ENCODE results near the gene CTXND1.
A peak's percentile ranks its signal among the peaks of the same experiment; 100 is the strongest.
"Not testable (repeated sequence)": the region's sequence is repeated elsewhere in the genome, so short reads cannot be mapped to it uniquely, and the experiment has no call there.

The CTXND1 gene

GRCh38 chr15:80155378-80156175 is 96.4 kb downstream of the CTXND1 start:
- not testable (repeated sequence) for DNase-seq

- no peak for DNase-seq
Observed at GRCh38 chr15:80155001-80155377, 97.0 kb downstream of the CTXND1 start.

- no peak for DNase-seq
Observed at GRCh38 chr15:80154336-80154735, 97.7 kb downstream of the CTXND1 start.

GRCh38 chr15:80153900-80154299 is 98.1 kb downstream of the CTXND1 start:
- no peak for DNase-seq

DNA sequence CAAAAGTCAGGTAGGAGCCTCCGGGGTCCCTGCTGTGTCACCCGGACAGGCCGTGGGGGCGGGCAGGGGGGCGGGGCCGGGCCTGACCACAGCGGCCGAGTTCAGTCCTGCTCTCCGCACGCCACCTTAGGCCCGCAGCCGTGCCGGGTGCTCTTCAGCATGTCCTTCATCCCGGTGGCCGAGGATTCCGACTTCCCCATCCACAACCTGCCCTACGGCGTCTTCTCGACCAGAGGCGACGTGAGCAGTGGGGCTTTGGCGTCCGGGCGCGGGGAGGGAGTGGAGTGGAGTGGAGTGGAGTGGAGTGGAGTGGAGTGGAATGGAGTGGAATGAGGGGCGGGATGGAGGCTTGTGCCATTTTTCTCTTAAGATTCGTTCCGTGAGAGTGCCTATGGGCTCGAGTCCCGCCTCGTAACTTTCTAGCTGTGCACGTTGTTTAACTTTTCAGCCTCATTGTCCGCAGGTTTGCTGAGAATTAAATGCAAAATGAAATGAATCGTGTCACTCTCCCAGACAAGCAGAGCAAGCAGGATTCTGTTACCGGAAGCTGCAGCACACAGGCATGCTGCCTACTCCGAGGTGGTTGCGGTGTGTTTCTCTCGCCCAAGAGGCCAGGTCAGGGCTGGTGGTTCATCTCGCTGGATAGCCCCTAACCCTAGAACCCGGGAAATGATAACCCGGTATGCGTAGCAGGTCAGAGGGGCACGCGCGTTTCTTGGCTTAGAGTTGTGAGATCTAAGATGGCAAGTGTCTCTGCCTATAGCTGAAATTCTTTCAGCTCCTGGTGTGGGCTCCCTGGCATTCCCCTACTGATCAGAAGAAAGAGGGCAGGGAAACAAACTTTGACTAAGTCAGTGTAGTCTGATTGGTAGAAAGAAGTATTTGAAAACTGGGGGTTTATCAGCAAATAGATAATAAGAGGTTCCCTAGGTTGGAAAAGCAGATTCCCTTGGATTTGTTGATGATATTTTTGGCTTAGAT is 98.8 kb downstream of the CTXND1 start, which contains the start of gene FAH:
TSS of gene FAH (plus strand) at position 104 of the 981 bp plus-strand sequence. CDS start at position 160, 56 bp downstream.
- DNase-seq = no peak

DNA sequence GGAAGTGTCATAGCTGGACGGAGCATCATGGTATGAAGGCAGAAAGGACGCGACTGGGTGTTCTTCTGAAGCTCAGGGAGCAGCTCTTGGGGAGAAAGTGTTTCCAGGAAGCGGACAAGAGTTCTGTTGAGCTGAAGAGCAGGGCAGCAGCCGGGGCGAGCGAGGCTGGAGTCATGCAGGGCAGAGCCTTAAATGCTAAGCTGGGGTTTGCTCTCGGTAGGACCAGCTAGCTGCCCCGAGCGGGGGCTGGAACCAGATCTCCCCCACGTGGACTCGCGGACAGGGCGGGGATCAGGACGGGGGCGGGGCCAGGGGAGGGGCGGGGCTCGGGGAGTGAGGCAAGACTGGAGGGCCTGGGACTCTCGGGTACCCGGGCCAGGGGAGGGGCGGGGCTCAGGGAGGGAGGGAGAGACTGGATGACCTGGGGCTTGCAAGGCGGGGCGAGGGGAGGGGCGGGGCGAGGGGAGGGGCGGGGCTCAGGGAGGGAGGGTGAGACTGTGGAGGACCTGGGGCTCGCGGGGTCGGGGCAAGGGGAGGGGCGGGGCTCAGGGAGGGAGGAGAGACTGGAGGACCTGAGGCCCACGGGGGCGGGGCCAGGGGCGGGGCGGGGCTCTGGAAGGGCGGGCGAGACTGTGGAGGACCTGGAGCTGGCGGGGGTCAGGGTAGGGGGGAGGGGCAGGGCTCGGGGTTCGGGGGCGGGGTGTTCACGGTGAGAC is 99.7 kb downstream of the CTXND1 start:
- peak; percentile 60 for DNase-seq

- no peak for DNase-seq
Observed at GRCh38 chr15:80151576-80151975, 100.4 kb downstream of the CTXND1 start.

GRCh38 chr15:80151148-80151547 is 100.9 kb downstream of the CTXND1 start:
- no peak for DNase-seq
